Astrocyte (in vitro differentiated cells and primary cell): ENCODE results near the gene CCDC187.

Experiments
- EZH2 ChIP-seq: IDR thresholded peaks from 2 replicates; pipeline ENCODE4 v1.6.1; 2012; ENCODE audit warnings: mild to moderate bottlenecking, low read length, inconsistent platforms; ENCODE audit not compliant: insufficient read depth
- TF ChIP-seq, protein P1 (sequence below): IDR thresholded peaks from 2 replicates; pipeline ENCODE4 v1.5.1; 2011; ENCODE audit warnings: low read depth, mild to moderate bottlenecking, inconsistent platforms, low read length, moderate library complexity; ENCODE audit not compliant: insufficient read depth

DNA sequence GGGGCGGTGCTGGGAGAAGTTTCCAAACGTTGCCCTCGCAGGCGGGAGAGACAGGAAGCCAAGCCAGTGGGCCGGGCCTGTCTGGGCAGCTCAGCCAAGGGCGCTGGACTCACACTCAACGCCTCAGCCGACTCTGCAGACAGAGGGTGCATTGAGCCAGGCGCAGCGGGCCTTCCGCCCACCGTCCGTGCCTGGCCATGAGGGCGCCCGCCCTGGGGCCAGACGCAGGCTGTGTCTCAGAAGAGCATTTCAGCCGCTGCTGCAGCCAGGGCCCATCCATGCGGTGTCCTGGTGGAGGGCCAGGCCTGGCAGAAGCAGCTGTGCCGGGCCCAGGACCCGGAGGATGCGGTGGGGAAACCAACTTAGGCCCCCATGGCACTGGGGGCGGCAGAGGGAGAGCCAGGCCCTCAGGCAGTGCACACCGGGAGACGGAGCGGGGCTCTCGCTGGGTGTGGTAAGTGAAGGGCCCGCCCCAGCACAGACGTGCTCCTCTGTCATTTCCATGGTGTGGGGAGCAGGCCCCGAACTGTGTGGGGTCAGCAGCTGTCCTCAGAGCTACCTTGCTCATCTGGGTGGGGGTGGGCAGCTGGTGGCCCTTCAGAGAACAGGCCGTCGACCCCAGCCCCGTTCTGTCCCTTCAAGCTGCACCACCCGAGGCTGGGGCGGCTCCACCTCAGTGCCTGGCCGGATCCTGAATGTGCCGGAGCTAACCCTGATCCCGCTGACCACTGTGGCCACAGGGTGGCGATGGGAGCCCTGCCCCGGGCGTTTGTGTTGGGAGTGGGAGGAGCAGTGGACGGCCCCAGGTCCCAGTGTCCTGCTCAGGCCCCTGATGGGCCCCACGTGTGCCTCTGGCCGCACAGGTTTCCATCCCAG is 41.6 kb upstream of the CCDC187 start:
- TF ChIP-seq, protein P1, sequence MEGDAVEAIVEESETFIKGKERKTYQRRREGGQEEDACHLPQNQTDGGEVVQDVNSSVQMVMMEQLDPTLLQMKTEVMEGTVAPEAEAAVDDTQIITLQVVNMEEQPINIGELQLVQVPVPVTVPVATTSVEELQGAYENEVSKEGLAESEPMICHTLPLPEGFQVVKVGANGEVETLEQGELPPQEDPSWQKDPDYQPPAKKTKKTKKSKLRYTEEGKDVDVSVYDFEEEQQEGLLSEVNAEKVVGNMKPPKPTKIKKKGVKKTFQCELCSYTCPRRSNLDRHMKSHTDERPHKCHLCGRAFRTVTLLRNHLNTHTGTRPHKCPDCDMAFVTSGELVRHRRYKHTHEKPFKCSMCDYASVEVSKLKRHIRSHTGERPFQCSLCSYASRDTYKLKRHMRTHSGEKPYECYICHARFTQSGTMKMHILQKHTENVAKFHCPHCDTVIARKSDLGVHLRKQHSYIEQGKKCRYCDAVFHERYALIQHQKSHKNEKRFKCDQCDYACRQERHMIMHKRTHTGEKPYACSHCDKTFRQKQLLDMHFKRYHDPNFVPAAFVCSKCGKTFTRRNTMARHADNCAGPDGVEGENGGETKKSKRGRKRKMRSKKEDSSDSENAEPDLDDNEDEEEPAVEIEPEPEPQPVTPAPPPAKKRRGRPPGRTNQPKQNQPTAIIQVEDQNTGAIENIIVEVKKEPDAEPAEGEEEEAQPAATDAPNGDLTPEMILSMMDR = no peak
- TF ChIP-seq EZH2 = no peak
